Thoracic aorta (tissue), 2 donors: ENCODE data around the gene PTPRM. TPM values are rescaled to one million over a fixed set of nuclear protein-coding genes. Genes with fewer than 3 reads are reported as not detected.

Source experiments
- ATAC-seq: fragments of 150-250 bp; one replicate; pipeline ENCODE4 v1.8.0; 2017; ENCODE audit warnings: low read depth; ENCODE audit not compliant: insufficient number of reproducible peaks, low FRiP score
- DNase-seq: peaks from one replicate; pipeline ENCODE4 v3.0.0-alpha.2; 2020; ENCODE audit warnings: low spot score
- H3K27ac ChIP-seq, 2 donors: fragments of 200-600 bp; sonication (generic); 1 replicate in 1 of 2; 2 replicates in 1 of 2; pipeline ENCODE4 v1.5.1; 2016; ENCODE audit warnings: mild to moderate bottlenecking in 2 of 2, moderate library complexity in 2 of 2
- H3K27me3 ChIP-seq: fragments of 200-600 bp; sonication (generic); replicated peaks from 2 replicates; pipeline ENCODE4 v1.6.0; 2016; ENCODE audit warnings: mild to moderate bottlenecking; ENCODE audit not compliant: insufficient read depth
- H3K36me3 ChIP-seq: fragments of 200-600 bp; sonication (generic); one replicate; pipeline ENCODE4 v1.5.1; 2016
- H3K4me1 ChIP-seq, 2 donors: fragments of 200-600 bp; sonication (generic); 1 replicate in 1 of 2; 2 replicates in 1 of 2; pipeline versions ENCODE4 v1.5.1 to v1.6.0; 2016; ENCODE audit warnings: low read depth in 2 of 2, mild to moderate bottlenecking in 1 of 2; ENCODE audit not compliant: control insufficient read depth in 1 of 2
- H3K4me3 ChIP-seq: fragments of 200-600 bp; sonication (generic); 2 replicates; pipeline ENCODE4 v1.5.1; 2016; ENCODE audit warnings: mild to moderate bottlenecking
- H3K9me3 ChIP-seq: fragments of 200-600 bp; sonication (generic); 2 replicates; pipeline ENCODE4 v1.5.1; 2016
- total RNA-seq, 2 donors: library from RNA; depleted of rRNA; stranded (reverse); fragments of >200 nt; gene quantifications; one replicate each; pipeline versions ENCODE4 v1.1.0 to v1.2.3, GENCODE V29; 2016
- TF ChIP-seq, protein P1 (sequence below): fragments of 200-600 bp; sonication (generic); IDR thresholded peaks from one replicate; pipeline ENCODE4 v1.5.1; 2019; ENCODE audit warnings: antibody characterized with exemption

Gene PTPRM
- total RNA-seq, 2 donors from 2014 or later = 90.3 to 102 TPM

- Histone ChIP-seq H3K36me3 (no peaks in the 10 kb centered on the region), H3K27me3 (no peaks in the 10 kb centered on the region), H3K9me3 (no peaks in the 10 kb centered on the region), H3K4me1 (no peaks in the 10 kb centered on the region), H3K4me3 (no peak overlapping the region), H3K27ac (no peak overlapping the region)
- TF ChIP-seq, protein P1, sequence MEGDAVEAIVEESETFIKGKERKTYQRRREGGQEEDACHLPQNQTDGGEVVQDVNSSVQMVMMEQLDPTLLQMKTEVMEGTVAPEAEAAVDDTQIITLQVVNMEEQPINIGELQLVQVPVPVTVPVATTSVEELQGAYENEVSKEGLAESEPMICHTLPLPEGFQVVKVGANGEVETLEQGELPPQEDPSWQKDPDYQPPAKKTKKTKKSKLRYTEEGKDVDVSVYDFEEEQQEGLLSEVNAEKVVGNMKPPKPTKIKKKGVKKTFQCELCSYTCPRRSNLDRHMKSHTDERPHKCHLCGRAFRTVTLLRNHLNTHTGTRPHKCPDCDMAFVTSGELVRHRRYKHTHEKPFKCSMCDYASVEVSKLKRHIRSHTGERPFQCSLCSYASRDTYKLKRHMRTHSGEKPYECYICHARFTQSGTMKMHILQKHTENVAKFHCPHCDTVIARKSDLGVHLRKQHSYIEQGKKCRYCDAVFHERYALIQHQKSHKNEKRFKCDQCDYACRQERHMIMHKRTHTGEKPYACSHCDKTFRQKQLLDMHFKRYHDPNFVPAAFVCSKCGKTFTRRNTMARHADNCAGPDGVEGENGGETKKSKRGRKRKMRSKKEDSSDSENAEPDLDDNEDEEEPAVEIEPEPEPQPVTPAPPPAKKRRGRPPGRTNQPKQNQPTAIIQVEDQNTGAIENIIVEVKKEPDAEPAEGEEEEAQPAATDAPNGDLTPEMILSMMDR = no peak
- ATAC-seq (no peak), DNase-seq (no peak)
Observed at GRCh38 chr18:7711495-7711894, 144.4 kb downstream of the PTPRM start.

- Histone ChIP-seq H3K9me3 (no peaks in the 10 kb centered on the region), H3K4me3 (no peak overlapping the region), H3K27ac (no peak overlapping the region), H3K27me3 (no peaks in the 10 kb centered on the region), H3K4me1 (no peaks in the 10 kb centered on the region), H3K36me3 (no peaks in the 10 kb centered on the region)
- TF ChIP-seq, protein P1 = no peak
- ATAC-seq = no peak
- DNase-seq = no peak
Observed at GRCh38 chr18:7720395-7720794, 153.3 kb downstream of the PTPRM start.

- Histone ChIP-seq H3K4me3 (no peak overlapping the region), H3K9me3 (no peaks in the 10 kb centered on the region), H3K27me3 (no peaks in the 10 kb centered on the region), H3K4me1 (no peaks in the 10 kb centered on the region), H3K36me3 (no peaks in the 10 kb centered on the region), H3K27ac (no peak overlapping the region)
- DNase-seq (no peak), ATAC-seq (no peak)
- TF ChIP-seq, protein P1 = no peak
Observed at GRCh38 chr18:7721532-7721931, 154.4 kb downstream of the PTPRM start.

GRCh38 chr18:7722955-7723354 is 155.8 kb downstream of the PTPRM start:
- H3K9me3 ChIP-seq = no peaks in the 10 kb centered on the region
- no peaks in the 10 kb centered on the region for H3K27me3 ChIP-seq
- TF ChIP-seq, protein P1 = no peak
- DNase-seq (no peak), ATAC-seq (no peak)
- H3K36me3 ChIP-seq = no peaks in the 10 kb centered on the region
- H3K4me1 ChIP-seq = peaks cover 0 to 11% of the 10 kb centered on the region in 2 donors
- H3K27ac ChIP-seq = no peak overlapping the region
- no peak overlapping the region for H3K4me3 ChIP-seq

DNA sequence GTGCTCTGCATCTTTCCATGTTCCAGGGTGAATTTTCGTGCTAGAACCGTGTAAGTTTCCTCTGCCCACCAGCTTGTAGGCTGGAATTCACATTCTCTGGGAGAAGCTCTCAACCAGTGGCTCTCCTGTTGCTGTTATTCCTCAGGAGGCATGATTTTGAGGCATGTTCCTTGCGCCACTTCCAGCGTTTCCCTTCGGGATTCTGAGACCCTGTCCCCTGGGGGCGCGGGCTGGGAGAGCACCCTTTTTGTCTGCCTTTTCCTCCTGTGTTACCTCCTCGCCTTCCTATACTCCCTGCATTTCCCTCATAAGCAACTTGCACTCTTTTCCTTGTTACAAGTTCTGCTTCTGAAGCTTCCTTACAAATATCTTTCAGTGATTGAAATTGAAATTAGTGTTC is 156.4 kb downstream of the PTPRM start:
- no peaks in the 10 kb centered on the region for H3K27me3 ChIP-seq
- ATAC-seq (no peak), DNase-seq (no peak)
- no peak overlapping the region for H3K27ac ChIP-seq
- TF ChIP-seq, protein P1 = no peak
- H3K9me3 ChIP-seq = no peaks in the 10 kb centered on the region
- H3K36me3 ChIP-seq = no peaks in the 10 kb centered on the region
- H3K4me3 ChIP-seq = no peak overlapping the region
- H3K4me1 ChIP-seq = peaks cover 3 to 16% of the 10 kb centered on the region in 2 donors
